BE2C (cell line): Measurements from ENCODE around the gene KIAA0319L.

Source experiments
- DNase-seq: peaks from one replicate; pipeline ENCODE4 v3.0.0-alpha.2; 2020
- H3K27me3 ChIP-seq: fragments of 250-450 bp; sonication (Bioruptor Pico); 2 replicates; pipeline ENCODE4 v1.5.1; 2020; ENCODE audit warnings: mild to moderate bottlenecking
- H3K36me3 ChIP-seq: fragments of 250-450 bp; sonication (Bioruptor Pico); 2 replicates; pipeline ENCODE4 v1.5.1; 2020; ENCODE audit warnings: mild to moderate bottlenecking
- H3K4me1 ChIP-seq: fragments of 250-450 bp; sonication (Bioruptor Pico); 2 replicates; pipeline ENCODE4 v1.5.1; 2020
- H3K4me3 ChIP-seq: 2 replicates; pipeline ENCODE4 v1.5.1; 2011; ENCODE audit warnings: low read depth, low read length
- H3K9me3 ChIP-seq: fragments of 250-450 bp; sonication (Bioruptor Pico); 2 replicates; pipeline ENCODE4 v1.5.1; 2020
- TF ChIP-seq, protein P1 (sequence below): IDR thresholded peaks from 2 replicates; pipeline ENCODE4 v1.5.1; 2012; ENCODE audit warnings: mild to moderate bottlenecking, low read depth, low read length

Gene KIAA0319L

DNA sequence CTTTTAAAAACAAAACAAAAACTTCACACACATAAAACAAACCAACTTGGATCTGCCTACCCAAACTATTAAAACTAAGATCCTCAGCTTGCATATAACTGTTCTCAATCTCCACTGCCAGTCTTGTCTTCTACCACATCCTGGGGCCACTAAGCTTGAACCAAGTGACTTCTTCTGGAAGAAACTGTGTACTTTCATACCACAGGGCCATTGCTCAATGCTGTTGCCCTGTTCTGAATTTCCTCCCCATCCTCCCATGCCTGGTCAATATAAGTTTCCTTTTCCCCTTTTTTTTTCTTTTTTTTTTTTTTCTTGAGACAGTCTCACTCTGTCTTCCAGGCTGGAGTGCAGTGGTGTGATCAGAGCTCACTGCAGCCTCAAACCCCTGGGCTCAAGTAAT, 109.9 kb downstream of the KIAA0319L start:
- H3K4me3 ChIP-seq, result no peak overlapping the region
- no peaks in the 10 kb centered on the region for H3K4me1 ChIP-seq
- peaks cover 3% of the 10 kb centered on the region; the same call in 1 of the 2 replicates for H3K36me3 ChIP-seq
- TF ChIP-seq, protein P1, sequence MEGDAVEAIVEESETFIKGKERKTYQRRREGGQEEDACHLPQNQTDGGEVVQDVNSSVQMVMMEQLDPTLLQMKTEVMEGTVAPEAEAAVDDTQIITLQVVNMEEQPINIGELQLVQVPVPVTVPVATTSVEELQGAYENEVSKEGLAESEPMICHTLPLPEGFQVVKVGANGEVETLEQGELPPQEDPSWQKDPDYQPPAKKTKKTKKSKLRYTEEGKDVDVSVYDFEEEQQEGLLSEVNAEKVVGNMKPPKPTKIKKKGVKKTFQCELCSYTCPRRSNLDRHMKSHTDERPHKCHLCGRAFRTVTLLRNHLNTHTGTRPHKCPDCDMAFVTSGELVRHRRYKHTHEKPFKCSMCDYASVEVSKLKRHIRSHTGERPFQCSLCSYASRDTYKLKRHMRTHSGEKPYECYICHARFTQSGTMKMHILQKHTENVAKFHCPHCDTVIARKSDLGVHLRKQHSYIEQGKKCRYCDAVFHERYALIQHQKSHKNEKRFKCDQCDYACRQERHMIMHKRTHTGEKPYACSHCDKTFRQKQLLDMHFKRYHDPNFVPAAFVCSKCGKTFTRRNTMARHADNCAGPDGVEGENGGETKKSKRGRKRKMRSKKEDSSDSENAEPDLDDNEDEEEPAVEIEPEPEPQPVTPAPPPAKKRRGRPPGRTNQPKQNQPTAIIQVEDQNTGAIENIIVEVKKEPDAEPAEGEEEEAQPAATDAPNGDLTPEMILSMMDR, result no peak
- H3K9me3 ChIP-seq, result no peaks in the 10 kb centered on the region
- H3K27me3 ChIP-seq, result no peaks in the 10 kb centered on the region
- no peak for DNase-seq

- no peak overlapping the region for H3K4me3 ChIP-seq
- no peaks in the 10 kb centered on the region for H3K36me3 ChIP-seq
- DNase-seq, result no peak
- H3K4me1 ChIP-seq, result no peaks in the 10 kb centered on the region
- TF ChIP-seq, protein P1, result no peak
- H3K9me3 ChIP-seq, result no peaks in the 10 kb centered on the region
- no peaks in the 10 kb centered on the region for H3K27me3 ChIP-seq
Measured at GRCh38 chr1:35444519-35444774, 112.8 kb downstream of the KIAA0319L start.

DNA sequence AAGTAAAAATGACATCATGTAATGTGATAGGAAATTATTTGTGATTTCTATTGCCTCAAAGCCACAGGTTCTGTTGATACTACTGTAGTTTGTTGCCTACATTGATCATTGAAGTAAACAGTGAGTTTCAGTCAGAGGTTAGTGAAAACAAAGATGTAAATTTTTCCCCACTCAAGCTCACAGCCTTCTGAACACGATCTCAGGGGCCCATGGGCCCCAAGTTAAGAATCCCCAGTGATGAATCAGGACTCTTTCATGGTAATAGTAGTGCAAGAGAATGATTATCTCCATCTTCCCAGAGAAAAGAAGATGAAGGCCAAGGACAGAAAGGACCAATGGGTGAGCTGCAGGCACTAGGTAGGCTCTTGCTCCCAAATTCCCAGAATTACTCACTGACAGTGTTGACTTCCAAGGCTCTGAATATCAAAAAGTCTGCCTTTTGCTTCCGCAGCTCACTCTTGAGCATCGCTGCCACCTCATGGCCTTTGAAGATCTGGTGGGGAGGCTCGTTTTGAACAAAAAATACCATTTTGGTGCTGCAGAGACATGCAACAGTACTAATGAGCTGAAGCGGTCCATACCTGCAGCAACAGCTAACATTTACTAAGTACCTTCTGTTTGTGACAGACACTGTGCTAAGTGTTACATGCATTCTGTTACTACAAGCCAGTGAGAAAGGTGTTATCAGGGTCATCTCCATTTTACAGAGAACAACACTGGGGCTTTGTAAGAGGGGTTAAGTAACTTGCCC, 113.3 kb downstream of the KIAA0319L start:
- H3K36me3 ChIP-seq, result no peaks in the 10 kb centered on the region
- no peak for DNase-seq

DNA sequence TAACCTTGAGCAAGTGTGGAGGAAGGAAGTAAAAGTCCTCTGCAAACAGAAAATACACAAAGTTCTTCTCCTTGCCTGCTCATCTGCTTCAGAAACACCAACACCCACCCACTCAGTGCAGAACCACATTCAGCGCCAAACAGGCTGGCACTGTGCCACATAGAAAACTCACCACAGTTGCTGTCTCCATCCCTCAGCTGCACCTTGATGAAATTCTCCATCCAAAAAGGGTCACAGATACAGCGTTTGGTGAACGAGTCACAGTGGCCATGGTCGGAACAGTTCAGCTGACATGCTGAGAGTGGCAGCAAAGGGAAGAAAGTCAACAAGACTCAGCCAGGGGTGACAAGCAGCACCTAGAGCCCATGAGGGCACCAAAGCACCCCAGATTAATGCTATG, 114.5 kb downstream of the KIAA0319L start:
- no peaks in the 10 kb centered on the region for H3K27me3 ChIP-seq
- H3K4me1 ChIP-seq, result no peaks in the 10 kb centered on the region
- no peaks in the 10 kb centered on the region for H3K9me3 ChIP-seq
- TF ChIP-seq, protein P1, result no peak
- DNase-seq, result no peak
- H3K4me3 ChIP-seq, result no peak overlapping the region
- H3K36me3 ChIP-seq, result no peaks in the 10 kb centered on the region

More for the DNA sequence above, 113.3 kb downstream of the KIAA0319L start:
- Histone ChIP-seq H3K4me1 (no peaks in the 10 kb centered on the region), H3K4me3 (no peak overlapping the region), H3K9me3 (no peaks in the 10 kb centered on the region), H3K27me3 (no peaks in the 10 kb centered on the region)
- TF ChIP-seq, protein P1, result peak; percentile 36; the same call in 1 of the 2 replicates

GRCh38 chr1:35441926-35442579, 115.2 kb downstream of the KIAA0319L start:
- Histone ChIP-seq H3K9me3 (no peaks in the 10 kb centered on the region), H3K36me3 (no peaks in the 10 kb centered on the region), H3K4me1 (no peaks in the 10 kb centered on the region), H3K27me3 (no peaks in the 10 kb centered on the region), H3K4me3 (no peak overlapping the region)
- TF ChIP-seq, protein P1, result no peak
- no peak for DNase-seq

- H3K4me3 ChIP-seq, result no peak overlapping the region
- DNase-seq, result no peak
- H3K27me3 ChIP-seq, result no peaks in the 10 kb centered on the region
- H3K9me3 ChIP-seq, result no peaks in the 10 kb centered on the region
- TF ChIP-seq, protein P1, result no peak
- H3K36me3 ChIP-seq, result no peaks in the 10 kb centered on the region
- no peaks in the 10 kb centered on the region for H3K4me1 ChIP-seq
Measured at GRCh38 chr1:35439626-35440025, 117.6 kb downstream of the KIAA0319L start.
